OCI-LY3 (cell line): ENCODE data around the gene TOP1.

Experiments used
- H2AFZ ChIP-seq: fragments of 200-600, 300-600 bp; shearing (Covaris generic); 2 replicates; pipeline ENCODE4 v1.6.0; 2014; ENCODE audit warnings: antibody characterized with exemption, low read depth, low read length
- H3K27ac ChIP-seq: fragments of 200-600, 300-600 bp; sonication (generic); 2 replicates; pipeline ENCODE4 v1.5.1; 2014; ENCODE audit warnings: mild to moderate bottlenecking, low read length, moderate library complexity, mixed read lengths
- H3K27me3 ChIP-seq: fragments of 200-600, 300-600 bp; sonication (generic); 2 replicates; pipeline ENCODE4 v1.6.1; 2014; ENCODE audit warnings: low read depth, low read length, mixed read lengths
- H3K36me3 ChIP-seq: fragments of 200-600, 300-600 bp; sonication (generic); replicated peaks from 2 replicates; pipeline ENCODE3; 2014; ENCODE audit warnings: low read depth, low read length, mixed read lengths
- H3K4me1 ChIP-seq: fragments of 300-600, 200-600 bp; sonication (generic); 2 replicates; pipeline ENCODE4 v1.6.1; 2014; ENCODE audit warnings: low read length, mixed read lengths
- H3K4me2 ChIP-seq: fragments of 200-600, 300-600 bp; sonication (generic); 2 replicates; pipeline ENCODE4 v1.6.1; 2014; ENCODE audit warnings: low read length, mixed read lengths
- H3K4me3 ChIP-seq: fragments of 300-600, 200-600 bp; sonication (generic); 2 replicates; pipeline ENCODE4 v1.5.1; 2014; ENCODE audit warnings: antibody characterized with exemption, mild to moderate bottlenecking, low read length, moderate library complexity
- H3K79me2 ChIP-seq: fragments of 300-600, 200-600 bp; shearing (Covaris generic); 2 replicates; pipeline ENCODE4 v1.6.1; 2014; ENCODE audit warnings: mild to moderate bottlenecking, low read length, mixed read lengths
- H3K9ac ChIP-seq: fragments of 300-600, 200-600 bp; shearing (Covaris generic); 2 replicates; pipeline ENCODE4 v1.6.0; 2014; ENCODE audit warnings: mild to moderate bottlenecking, low read length, moderate library complexity
- H3K9me3 ChIP-seq: fragments of 200-600, 300-600 bp; shearing (Covaris generic); 2 replicates; pipeline ENCODE4 v1.6.1; 2014; ENCODE audit warnings: low read length, mixed read lengths; ENCODE audit not compliant: insufficient read depth
- H4K20me1 ChIP-seq: fragments of 200-600, 300-600 bp; sonication (generic); 2 replicates; pipeline ENCODE4 v1.6.1; 2016; ENCODE audit warnings: low read length, mixed read lengths; ENCODE audit not compliant: insufficient read depth
- EZH2phosphoT487 ChIP-seq: fragments of 200-600 bp; shearing (Covaris generic); IDR thresholded peaks from 2 replicates; pipeline ENCODE4 v1.6.1; 2018; ENCODE audit warnings: antibody characterized with exemption, mixed run types, low read depth
- TF ChIP-seq, protein P1 (sequence below): fragments of 200-600, 300-600 bp; sonication (generic); IDR thresholded peaks from 2 replicates; pipeline ENCODE4 v1.5.1; 2014; ENCODE audit warnings: antibody characterized with exemption, low read length, low read depth

The TOP1 gene

DNA sequence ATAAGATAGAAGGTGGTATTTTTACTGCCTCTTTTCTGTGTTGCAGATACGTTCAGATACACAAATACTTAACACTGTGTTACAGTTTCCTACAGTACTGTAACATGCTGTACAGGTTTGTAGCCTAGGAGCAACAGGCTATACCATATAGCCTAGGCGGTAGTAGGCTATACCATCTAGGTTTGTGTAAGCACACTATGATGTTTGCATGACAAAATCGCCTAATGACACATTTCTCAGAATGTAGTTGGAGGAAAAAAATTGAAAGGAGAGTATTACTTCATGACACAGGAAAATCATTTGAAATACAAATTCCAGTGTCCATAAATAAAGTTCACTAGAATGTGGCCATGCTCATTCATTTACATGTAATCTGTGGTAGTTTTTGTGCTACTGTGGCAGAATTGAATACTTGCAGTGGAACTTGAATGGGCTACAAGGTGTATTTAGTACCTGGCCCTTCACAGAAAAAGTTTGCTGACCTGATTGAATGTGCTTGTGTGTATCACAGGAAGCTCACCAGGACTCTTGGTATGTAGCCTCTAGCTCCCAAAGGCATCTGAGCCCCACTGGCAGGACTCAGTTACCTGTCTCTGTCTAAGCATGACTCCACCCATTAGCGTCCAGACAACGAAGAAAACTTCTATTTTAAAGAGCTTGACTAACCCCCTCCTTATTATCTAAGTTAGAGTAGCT lies 18.8 kb downstream of the TOP1 start:
- TF ChIP-seq, protein P1, sequence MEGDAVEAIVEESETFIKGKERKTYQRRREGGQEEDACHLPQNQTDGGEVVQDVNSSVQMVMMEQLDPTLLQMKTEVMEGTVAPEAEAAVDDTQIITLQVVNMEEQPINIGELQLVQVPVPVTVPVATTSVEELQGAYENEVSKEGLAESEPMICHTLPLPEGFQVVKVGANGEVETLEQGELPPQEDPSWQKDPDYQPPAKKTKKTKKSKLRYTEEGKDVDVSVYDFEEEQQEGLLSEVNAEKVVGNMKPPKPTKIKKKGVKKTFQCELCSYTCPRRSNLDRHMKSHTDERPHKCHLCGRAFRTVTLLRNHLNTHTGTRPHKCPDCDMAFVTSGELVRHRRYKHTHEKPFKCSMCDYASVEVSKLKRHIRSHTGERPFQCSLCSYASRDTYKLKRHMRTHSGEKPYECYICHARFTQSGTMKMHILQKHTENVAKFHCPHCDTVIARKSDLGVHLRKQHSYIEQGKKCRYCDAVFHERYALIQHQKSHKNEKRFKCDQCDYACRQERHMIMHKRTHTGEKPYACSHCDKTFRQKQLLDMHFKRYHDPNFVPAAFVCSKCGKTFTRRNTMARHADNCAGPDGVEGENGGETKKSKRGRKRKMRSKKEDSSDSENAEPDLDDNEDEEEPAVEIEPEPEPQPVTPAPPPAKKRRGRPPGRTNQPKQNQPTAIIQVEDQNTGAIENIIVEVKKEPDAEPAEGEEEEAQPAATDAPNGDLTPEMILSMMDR, result no peak
- TF ChIP-seq EZH2phosphoT487, result no peak
- Histone ChIP-seq H3K9ac (peak overlapping the region; percentile 74), H3K4me1 (peaks cover 79% of the 10 kb centered on the region), H2AFZ (no peak overlapping the region), H3K79me2 (peaks cover 100% of the 10 kb centered on the region), H4K20me1 (peaks cover 57% of the 10 kb centered on the region), H3K9me3 (no peaks in the 10 kb centered on the region), H3K4me3 (peak overlapping the region; percentile 71), H3K4me2 (peak overlapping the region; percentile 90), H3K36me3 (peaks cover 31% of the 10 kb centered on the region), H3K27ac (peak overlapping the region; percentile 90), H3K27me3 (no peaks in the 10 kb centered on the region)

DNA sequence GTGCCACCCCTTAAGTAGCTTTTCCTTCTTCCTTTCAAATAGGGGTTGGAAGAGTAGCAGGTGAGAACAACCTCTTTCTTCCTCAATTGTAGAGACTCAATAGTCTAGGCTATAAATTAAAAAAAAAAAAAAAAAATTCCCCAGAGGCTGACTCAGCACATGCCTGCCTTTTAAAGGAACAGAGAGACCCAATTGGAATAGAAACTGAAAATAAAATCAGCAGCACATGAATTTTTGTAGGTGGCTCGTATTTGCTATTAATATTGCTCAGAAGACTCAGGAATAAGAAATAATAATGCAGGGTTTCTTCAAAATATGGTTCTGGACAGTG lies 19.3 kb downstream of the TOP1 start:
- Histone ChIP-seq H3K9ac (peak overlapping the region; percentile 74), H3K4me2 (peak overlapping the region; percentile 90), H3K4me1 (peaks cover 81% of the 10 kb centered on the region), H3K9me3 (no peaks in the 10 kb centered on the region), H3K27me3 (no peaks in the 10 kb centered on the region), H3K27ac (peak overlapping the region; percentile 90), H3K4me3 (peak overlapping the region; percentile 71), H3K79me2 (peaks cover 100% of the 10 kb centered on the region), H3K36me3 (peaks cover 31% of the 10 kb centered on the region), H4K20me1 (peaks cover 54% of the 10 kb centered on the region), H2AFZ (no peak overlapping the region)
- TF ChIP-seq EZH2phosphoT487, result no peak
- TF ChIP-seq, protein P1, result no peak

DNA sequence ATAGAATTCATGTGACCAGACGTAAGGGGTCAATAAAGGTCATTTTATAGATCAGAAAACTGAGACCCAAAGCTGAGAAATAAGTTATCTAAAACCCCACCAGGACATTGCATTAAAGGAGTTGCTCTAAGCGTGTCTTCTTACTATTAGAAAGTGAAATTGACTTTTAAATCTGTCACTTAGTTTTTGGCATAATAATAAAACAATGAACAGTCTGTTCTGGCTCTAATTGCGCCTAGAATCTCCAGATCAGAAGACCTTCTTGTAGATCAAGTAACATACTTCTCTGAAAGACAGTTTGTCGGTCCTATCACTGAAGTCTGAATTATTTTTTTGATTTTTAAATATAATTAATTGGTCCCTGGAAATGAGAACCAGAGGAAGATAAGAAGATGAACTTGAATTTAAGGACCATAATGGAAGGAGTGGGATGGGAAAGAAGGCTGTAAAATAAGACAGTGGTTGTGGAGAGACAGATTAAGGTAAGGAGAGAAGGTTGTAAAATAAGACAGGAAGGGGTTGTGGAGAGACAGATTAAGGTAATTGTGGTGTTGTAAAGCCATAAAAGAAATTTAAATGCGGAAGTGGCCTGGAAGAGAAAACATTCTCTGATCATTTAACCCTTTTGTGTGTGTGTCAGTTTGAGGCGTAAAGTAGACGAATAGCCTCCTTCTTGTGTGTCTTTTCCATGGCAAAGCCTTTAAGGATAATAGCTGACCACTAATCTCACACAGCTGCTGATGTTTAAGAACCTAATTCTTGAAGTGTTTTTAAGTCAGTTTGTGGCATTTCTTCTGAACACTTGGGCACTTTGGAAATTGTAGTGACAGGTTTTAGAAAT lies 20.1 kb downstream of the TOP1 start:
- Histone ChIP-seq H3K9ac (peak overlapping the region; percentile 74), H3K27ac (peak overlapping the region; percentile 90), H3K4me2 (peak overlapping the region; percentile 90), H2AFZ (no peak overlapping the region), H3K4me3 (peak overlapping the region; percentile 71), H4K20me1 (peaks cover 53% of the 10 kb centered on the region), H3K27me3 (no peaks in the 10 kb centered on the region), H3K36me3 (peaks cover 31% of the 10 kb centered on the region), H3K4me1 (peaks cover 87% of the 10 kb centered on the region), H3K9me3 (peaks cover 2% of the 10 kb centered on the region; the same call in 1 of the 2 replicates), H3K79me2 (peaks cover 100% of the 10 kb centered on the region)
- TF ChIP-seq, protein P1, result no peak
- TF ChIP-seq EZH2phosphoT487, result no peak

DNA sequence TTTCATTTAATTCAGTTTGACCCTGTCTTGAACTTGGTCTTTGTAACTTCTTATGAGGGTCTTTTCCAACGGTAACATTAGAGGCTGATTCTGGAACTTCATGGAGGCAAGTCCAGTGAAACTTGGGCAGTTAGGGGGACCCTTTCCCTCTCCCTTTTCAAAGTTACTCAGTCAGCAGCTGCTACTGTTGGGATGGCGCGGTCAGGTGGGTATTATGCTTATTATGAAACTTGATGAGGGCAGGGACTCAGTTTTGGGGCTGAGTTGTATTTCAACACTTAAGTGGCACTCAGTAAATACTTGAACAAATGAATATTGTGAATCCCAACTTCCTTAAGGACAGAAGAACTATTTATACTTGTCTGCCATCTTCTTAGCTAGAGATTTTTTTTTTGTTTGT lies 20.8 kb downstream of the TOP1 start:
- H3K9ac ChIP-seq, result peak overlapping the region; percentile 74
- no peaks in the 10 kb centered on the region for H3K27me3 ChIP-seq
- peak overlapping the region; percentile 71 for H3K4me3 ChIP-seq
- peaks cover 6% of the 10 kb centered on the region for H3K9me3 ChIP-seq
- TF ChIP-seq EZH2phosphoT487, result no peak
- TF ChIP-seq, protein P1, result no peak
- peaks cover 100% of the 10 kb centered on the region for H3K79me2 ChIP-seq
- peaks cover 50% of the 10 kb centered on the region for H4K20me1 ChIP-seq
- H3K4me2 ChIP-seq, result peak overlapping the region; percentile 90
- H3K27ac ChIP-seq, result peak overlapping the region; percentile 90
- peaks cover 35% of the 10 kb centered on the region for H3K36me3 ChIP-seq
- peaks cover 91% of the 10 kb centered on the region for H3K4me1 ChIP-seq
- H2AFZ ChIP-seq, result no peak overlapping the region
